GM12865 (cell line): ENCODE measurements around the gene AKR7A2.

Experiments
- DNase-seq: peaks from one replicate; pipeline ENCODE4 v3.0.0; 2010; ENCODE audit warnings: low read depth
- H3K4me3 ChIP-seq: 2 replicates; pipeline ENCODE4 v1.5.1; 2011; ENCODE audit warnings: mild to moderate bottlenecking, low read depth, low read length, control low read depth
- CTCF ChIP-seq: IDR thresholded peaks from 2 replicates; pipeline ENCODE4 v1.5.1; 2011; ENCODE audit warnings: low read length, control low read depth, low read depth, inconsistent platforms; ENCODE audit not compliant: insufficient read depth; ENCODE audit errors: missing control alignments

AKR7A2 gene

GRCh38 chr1:19344372-19344810, 32.4 kb upstream of the AKR7A2 start:
- peak; percentile 84 for TF ChIP-seq CTCF
- H3K4me3 ChIP-seq: no peak overlapping the region
- DNase-seq: peak; percentile 42

- DNase-seq: no peak
- H3K4me3 ChIP-seq: no peak overlapping the region
- no peak for TF ChIP-seq CTCF
These were observed 31.8 kb upstream of the AKR7A2 start for GRCh38 chr1:19343617-19344350.

DNA sequence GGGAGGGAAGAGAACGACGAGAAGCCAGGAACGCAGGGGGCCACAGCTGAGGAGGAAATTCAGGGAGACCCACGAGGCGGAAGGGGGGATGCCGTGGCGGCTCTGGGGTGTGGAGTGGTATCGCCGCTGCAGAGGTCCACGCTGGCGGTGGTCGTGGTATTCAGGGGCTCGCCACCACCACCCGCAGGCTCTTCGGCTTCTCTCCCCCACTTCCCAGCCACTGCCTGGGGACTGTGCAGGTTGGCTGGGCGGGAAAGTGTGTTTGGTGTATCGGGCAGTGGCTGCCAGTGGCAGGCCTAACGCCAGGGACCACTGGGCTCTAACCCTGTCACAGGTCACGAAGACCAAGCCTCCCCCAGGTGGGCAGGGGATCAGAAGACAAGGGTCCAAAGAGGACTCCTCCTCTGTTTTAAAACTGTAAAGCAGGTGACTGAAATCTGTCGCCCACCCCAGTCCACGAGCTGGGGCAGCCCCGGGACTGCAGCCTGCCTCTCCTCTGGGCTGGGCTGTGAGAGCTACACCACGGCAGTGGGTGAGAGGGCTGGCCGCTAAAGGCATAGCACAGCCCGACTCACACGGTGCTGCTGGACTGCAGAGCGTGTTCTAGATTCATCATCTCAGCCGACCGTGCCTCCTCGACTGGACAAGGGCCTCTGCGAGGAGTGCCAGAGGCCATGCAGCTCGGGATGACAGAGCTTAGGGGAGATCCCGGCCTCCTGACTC, 31.1 kb upstream of the AKR7A2 start:
- no peak overlapping the region for H3K4me3 ChIP-seq
- DNase-seq: no peak
- no peak for TF ChIP-seq CTCF

- H3K4me3 ChIP-seq: no peak overlapping the region
- DNase-seq: no peak
- no peak for TF ChIP-seq CTCF
These were observed 30.3 kb upstream of the AKR7A2 start for GRCh38 chr1:19342062-19342750.

- TF ChIP-seq CTCF: peak; percentile 87
- H3K4me3 ChIP-seq: no peak overlapping the region
- DNase-seq: peak; percentile 79
These were observed 29.5 kb upstream of the AKR7A2 start for GRCh38 chr1:19341201-19342061.

- no peak for DNase-seq
- no peak for TF ChIP-seq CTCF
- no peak overlapping the region for H3K4me3 ChIP-seq
These were observed 28.5 kb upstream of the AKR7A2 start for GRCh38 chr1:19340387-19340937.
